SK-N-SH (cell line): ENCODE measurements around the gene SND1. TPM values are rescaled to one million over a fixed set of nuclear protein-coding genes. Genes with fewer than 3 reads are reported as not detected.

Experiments used
- CTCF ChIA-PET: fragments of 300-600, 350-600 bp; formaldehyde crosslinking; extraction: SDS; loops from one replicate; lab custom pipeline; 2021; lab: Yijun Ruan, JAX
- POLR2A ChIA-PET: fragments of 350-600 bp; sonication (Branson Sonifier 250); formaldehyde crosslinking; extraction: SDS; loops from one replicate; lab custom pipeline; 2020; ENCODE audit warnings: antibody characterized with exemption, inconsistent platforms; lab: Yijun Ruan, JAX
- DNase-seq: peaks from one replicate; pipeline ENCODE4 v3.0.0; 2012
- H2AFZ ChIP-seq: fragments of 200-600 bp; sonication (generic); 2 replicates; pipeline ENCODE4 v1.8.1; 2016; ENCODE audit warnings: antibody characterized with exemption, mild to moderate bottlenecking, low read depth
- H3F3A ChIP-seq: fragments of 200-600 bp; sonication (generic); replicated peaks from 2 replicates; pipeline ENCODE3; 2016; ENCODE audit warnings: antibody characterized with exemption, mild to moderate bottlenecking; ENCODE audit not compliant: insufficient read depth
- H3K27ac ChIP-seq, 2 experiments: fragments of 200-500 bp in 1 of 2; fragments of 200-600 bp in 1 of 2; sonication (Bioruptor generic) in 1 of 2; sonication (generic), shearing (Covaris generic) in 1 of 2; 2 replicates each; pipeline versions ENCODE4 v1.5.1 to v1.6.1; 2014 to 2016; ENCODE audit warnings: low read depth in 2 of 2, inconsistent platforms in 1 of 2, low read length in 1 of 2, mild to moderate bottlenecking in 1 of 2, mixed read lengths in 1 of 2
- H3K27me3 ChIP-seq: fragments of 200-600 bp; sonication (generic), shearing (Covaris generic); 2 replicates; pipeline ENCODE4 v1.6.1; 2016; ENCODE audit warnings: mixed run types; ENCODE audit not compliant: insufficient read depth
- H3K36me3 ChIP-seq, 2 experiments: fragments of 200-500 bp in 1 of 2; fragments of 200-600 bp in 1 of 2; sonication (Bioruptor generic) in 1 of 2; sonication (generic) in 1 of 2; replicated peaks in 1 of 2; 2 replicates each; pipeline versions ENCODE3 to v1.5.1; 2014 to 2016; ENCODE audit warnings: low read length in 1 of 2, mild to moderate bottlenecking in 1 of 2; ENCODE audit not compliant: insufficient read depth in 2 of 2, control insufficient read depth in 1 of 2
- H3K4me1 ChIP-seq, 2 experiments: fragments of 200-500 bp in 1 of 2; fragments of 200-600 bp in 1 of 2; sonication (Bioruptor generic) in 1 of 2; sonication (generic), shearing (Covaris generic) in 1 of 2; 2 replicates each; pipeline versions ENCODE4 v1.5.1 to v1.6.1; 2014 to 2016; ENCODE audit warnings: low read depth in 1 of 2, low read length in 1 of 2, mixed run types in 1 of 2; ENCODE audit not compliant: insufficient read depth in 2 of 2, control insufficient read depth in 1 of 2
- H3K4me2 ChIP-seq: fragments of 200-600 bp; sonication (generic), shearing (Covaris generic); 2 replicates; pipeline ENCODE4 v1.6.1; 2017; ENCODE audit warnings: mixed run types
- H3K4me3 ChIP-seq, 2 experiments: fragments of 200-500 bp in 1 of 2; fragments of 200-600 bp in 1 of 2; sonication (Bioruptor generic) in 1 of 2; sonication (generic), shearing (Covaris generic) in 1 of 2; 2 replicates each; pipeline versions ENCODE4 v1.5.1 to v1.8.1; 2014 to 2016; ENCODE audit warnings: low read depth in 2 of 2, inconsistent platforms in 1 of 2, low read length in 1 of 2, mild to moderate bottlenecking in 1 of 2, mixed read lengths in 1 of 2, moderate library complexity in 1 of 2
- H3K79me2 ChIP-seq: fragments of 200-600 bp; sonication (generic); 2 replicates; pipeline ENCODE4 v1.8.1; 2017; ENCODE audit warnings: mild to moderate bottlenecking; ENCODE audit not compliant: insufficient read depth
- H3K9ac ChIP-seq: fragments of 200-600 bp; sonication (generic); 2 replicates; pipeline ENCODE4 v1.6.1; 2017; ENCODE audit warnings: mixed run types
- H3K9me2 ChIP-seq: fragments of 200-600 bp; sonication (generic); 2 replicates; pipeline ENCODE4 v1.6.1; 2017; ENCODE audit warnings: mixed run types
- H3K9me3 ChIP-seq: fragments of 200-600 bp; sonication (generic); 2 replicates; pipeline ENCODE4 v1.6.1; 2017; ENCODE audit warnings: mixed run types, mild to moderate bottlenecking, moderate library complexity
- H4K20me1 ChIP-seq: fragments of 200-600 bp; sonication (generic); 2 replicates; pipeline ENCODE4 v1.6.1; 2017; ENCODE audit warnings: mild to moderate bottlenecking, mixed run types; ENCODE audit not compliant: insufficient read depth
- CHD2 ChIP-seq: fragments of 150-350 bp; IDR thresholded peaks from 2 replicates; pipeline ENCODE4 v1.6.1; 2018; ENCODE audit warnings: low read length; ENCODE audit not compliant: partially characterized antibody
- CTCF ChIP-seq: fragments of 200-600 bp; sonication (generic); IDR thresholded peaks from 2 replicates; pipeline ENCODE4 v1.6.1; 2017; ENCODE audit warnings: antibody characterized with exemption, mild to moderate bottlenecking, moderate library complexity
- ELF1 ChIP-seq: IDR thresholded peaks from 2 replicates; pipeline ENCODE4 v1.4.0; 2012
- EZH2phosphoT487 ChIP-seq: fragments of 200-600 bp; sonication (generic); IDR thresholded peaks from 2 replicates; pipeline ENCODE4 v1.6.1; 2017; ENCODE audit warnings: low read depth, mixed run types, mild to moderate bottlenecking, antibody characterized with exemption, moderate library complexity, borderline replicate concordance
- FOXJ3 ChIP-seq: sonication (generic); formaldehyde crosslinking; IDR thresholded peaks from 2 replicates; pipeline ENCODE4 v1.5.1; 2020; ENCODE audit warnings: mild to moderate bottlenecking, missing genetic modification reagents
- FOXM1 ChIP-seq: IDR thresholded peaks from 2 replicates; pipeline ENCODE4 v1.4.0; 2012; ENCODE audit warnings: low read depth, mild to moderate bottlenecking
- GATA2 ChIP-seq: sonication (generic); formaldehyde crosslinking; IDR thresholded peaks from 2 replicates; pipeline ENCODE4 v1.5.0; 2020; ENCODE audit warnings: mild to moderate bottlenecking, missing genetic modification reagents
- IRF3 ChIP-seq: fragments of 150-350 bp; IDR thresholded peaks from 2 replicates; pipeline ENCODE4 v1.6.1; 2016; ENCODE audit warnings: mild to moderate bottlenecking, low read depth, low read length
- MAX ChIP-seq: IDR thresholded peaks from 2 replicates; pipeline ENCODE4 v1.4.0; 2012; ENCODE audit warnings: low read depth
- MEF2A ChIP-seq: IDR thresholded peaks from 2 replicates; pipeline ENCODE4 v1.4.0; 2012; ENCODE audit warnings: low read depth, borderline replicate concordance
- POLR2AphosphoS5 ChIP-seq: IDR thresholded peaks from 2 replicates; pipeline ENCODE4 v1.6.1; 2012; ENCODE audit warnings: low read depth, low read length
- RCOR1 ChIP-seq: fragments of 150-350 bp; IDR thresholded peaks from 2 replicates; pipeline ENCODE4 v1.6.1; 2017; ENCODE audit warnings: antibody characterized with exemption, low read length
- RFX5 ChIP-seq: IDR thresholded peaks from 2 replicates; pipeline ENCODE4 v1.6.1; 2012; ENCODE audit warnings: mild to moderate bottlenecking, improper control_type of control experiment, low read length
- SMC3 ChIP-seq: IDR thresholded peaks from 2 replicates; pipeline ENCODE4 v1.6.1; 2012; ENCODE audit warnings: low read depth, low read length, improper control_type of control experiment
- USF1 ChIP-seq: IDR thresholded peaks from 2 replicates; pipeline ENCODE4 v1.4.0; 2012; ENCODE audit warnings: low read depth, borderline replicate concordance
- YY1 ChIP-seq: IDR thresholded peaks from 2 replicates; pipeline ENCODE4 v1.4.0; 2012; ENCODE audit warnings: low read depth, mild to moderate bottlenecking
- WGBS: methylation state at CpG from one replicate; pipeline ENCODE4 v1.1.6; 2017; ENCODE audit warnings: low lambda C conversion rate; 5-methylcytosine and 5-hydroxymethylcytosine counted together
- polyA plus RNA-seq, 3 experiments: library from polyadenylated mRNA; depleted of rRNA; stranded (reverse); fragments of >200 nt; gene quantifications; 2 replicates each; pipeline ENCODE4 v1.2.3, GENCODE V29; 2012
- TF ChIP-seq, protein P1 (sequence below): IDR thresholded peaks from 2 replicates; pipeline ENCODE4 v1.6.1; 2012; ENCODE audit warnings: mild to moderate bottlenecking, low read depth, low read length, moderate library complexity
- TF ChIP-seq, protein P2 (sequence below): IDR thresholded peaks from 2 replicates; pipeline ENCODE4; 2012

SND1 gene
- polyA plus RNA-seq, 1 of the 3 experiments (the other 2 are of a cell fraction), result 165 TPM

DNA sequence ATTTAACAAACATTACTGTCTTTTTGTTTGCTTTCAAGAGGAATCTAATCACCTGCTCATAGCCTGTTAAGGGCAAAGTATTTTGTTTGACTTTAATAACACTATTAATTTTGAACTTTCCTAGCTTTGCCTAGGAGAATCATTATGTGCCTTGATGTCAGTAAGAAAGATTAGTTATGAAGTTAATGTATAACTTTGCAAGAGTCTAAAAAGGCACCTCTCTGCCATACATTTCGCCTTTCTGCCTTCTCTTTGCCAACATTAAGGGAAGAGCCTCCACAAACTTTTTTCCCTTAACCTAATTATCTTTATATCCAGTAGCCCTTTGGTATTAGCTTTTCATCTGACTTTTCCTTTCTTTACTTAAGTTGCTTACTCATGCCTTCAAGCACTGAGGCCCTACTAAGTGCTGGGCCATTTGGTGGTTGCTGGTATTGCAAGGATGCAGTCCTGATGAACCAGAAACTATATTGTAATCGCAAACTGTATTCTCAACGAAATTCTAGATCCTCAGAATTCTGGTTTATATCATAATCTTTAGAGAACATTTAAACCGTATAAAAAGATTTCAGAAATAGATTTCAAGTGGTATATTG lies 108.5 kb downstream of the SND1 start:
- Histone ChIP-seq H3K9ac (no peak overlapping the region), H3K4me2 (no peak overlapping the region), H3K27me3 (no peaks in the 10 kb centered on the region), H4K20me1 (peaks cover 55% of the 10 kb centered on the region), H2AFZ (no peak overlapping the region)
- ChIA-PET POLR2A (no interaction called here), CTCF (interaction anchor here (1.0 to 1.9 kb wide), 3 partner anchors 10 to 32 kb away, joined by 4 to 6 read pairs (median 4); no protein-coding TSS in a partner anchor)
- TF ChIP-seq CTCF (no peak), ELF1 (no peak), MAX (no peak), GATA2 (CRISPR knock-in tag) (no peak), POLR2AphosphoS5 (no peak), CHD2 (no peak), MEF2A (no peak), YY1 (no peak), SMC3 (no peak), USF1 (no peak), FOXM1 (no peak), EZH2phosphoT487 (no peak), FOXJ3 (no peak), RFX5 (no peak), RCOR1 (no peak), IRF3 (no peak)
- TF ChIP-seq, protein P1, sequence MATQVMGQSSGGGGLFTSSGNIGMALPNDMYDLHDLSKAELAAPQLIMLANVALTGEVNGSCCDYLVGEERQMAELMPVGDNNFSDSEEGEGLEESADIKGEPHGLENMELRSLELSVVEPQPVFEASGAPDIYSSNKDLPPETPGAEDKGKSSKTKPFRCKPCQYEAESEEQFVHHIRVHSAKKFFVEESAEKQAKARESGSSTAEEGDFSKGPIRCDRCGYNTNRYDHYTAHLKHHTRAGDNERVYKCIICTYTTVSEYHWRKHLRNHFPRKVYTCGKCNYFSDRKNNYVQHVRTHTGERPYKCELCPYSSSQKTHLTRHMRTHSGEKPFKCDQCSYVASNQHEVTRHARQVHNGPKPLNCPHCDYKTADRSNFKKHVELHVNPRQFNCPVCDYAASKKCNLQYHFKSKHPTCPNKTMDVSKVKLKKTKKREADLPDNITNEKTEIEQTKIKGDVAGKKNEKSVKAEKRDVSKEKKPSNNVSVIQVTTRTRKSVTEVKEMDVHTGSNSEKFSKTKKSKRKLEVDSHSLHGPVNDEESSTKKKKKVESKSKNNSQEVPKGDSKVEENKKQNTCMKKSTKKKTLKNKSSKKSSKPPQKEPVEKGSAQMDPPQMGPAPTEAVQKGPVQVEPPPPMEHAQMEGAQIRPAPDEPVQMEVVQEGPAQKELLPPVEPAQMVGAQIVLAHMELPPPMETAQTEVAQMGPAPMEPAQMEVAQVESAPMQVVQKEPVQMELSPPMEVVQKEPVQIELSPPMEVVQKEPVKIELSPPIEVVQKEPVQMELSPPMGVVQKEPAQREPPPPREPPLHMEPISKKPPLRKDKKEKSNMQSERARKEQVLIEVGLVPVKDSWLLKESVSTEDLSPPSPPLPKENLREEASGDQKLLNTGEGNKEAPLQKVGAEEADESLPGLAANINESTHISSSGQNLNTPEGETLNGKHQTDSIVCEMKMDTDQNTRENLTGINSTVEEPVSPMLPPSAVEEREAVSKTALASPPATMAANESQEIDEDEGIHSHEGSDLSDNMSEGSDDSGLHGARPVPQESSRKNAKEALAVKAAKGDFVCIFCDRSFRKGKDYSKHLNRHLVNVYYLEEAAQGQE, result no peak
- TF ChIP-seq, protein P2, sequence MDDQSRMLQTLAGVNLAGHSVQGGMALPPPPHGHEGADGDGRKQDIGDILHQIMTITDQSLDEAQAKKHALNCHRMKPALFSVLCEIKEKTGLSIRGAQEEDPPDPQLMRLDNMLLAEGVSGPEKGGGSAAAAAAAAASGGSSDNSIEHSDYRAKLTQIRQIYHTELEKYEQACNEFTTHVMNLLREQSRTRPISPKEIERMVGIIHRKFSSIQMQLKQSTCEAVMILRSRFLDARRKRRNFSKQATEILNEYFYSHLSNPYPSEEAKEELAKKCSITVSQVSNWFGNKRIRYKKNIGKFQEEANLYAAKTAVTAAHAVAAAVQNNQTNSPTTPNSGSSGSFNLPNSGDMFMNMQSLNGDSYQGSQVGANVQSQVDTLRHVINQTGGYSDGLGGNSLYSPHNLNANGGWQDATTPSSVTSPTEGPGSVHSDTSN, result no peak
- TF ChIP-seq, all 33 proteins: peak for 0
- Histone ChIP-seq H3K9me2 (no peaks in the 10 kb centered on the region), H3F3A (no peaks in the 10 kb centered on the region), H3K79me2 (peaks cover 90% of the 10 kb centered on the region), H3K9me3 (no peaks in the 10 kb centered on the region), H3K4me3 (no peak overlapping the region), H3K4me1 (peaks cover 0 to 10% of the 10 kb centered on the region in 2 experiments; a peak in 2 of 4 replicates), H3K36me3 (peaks cover 0 to 9% of the 10 kb centered on the region in 2 experiments), H3K27ac (no peak overlapping the region)
- no peak for DNase-seq
- WGBS, result 97% methylated on average over 4 of the region's 4 CpGs
